RPMI8226 (cell line): Measurements from ENCODE around the gene KIF5A.

ENCODE experiments used
- DNase-seq: peaks from one replicate; pipeline ENCODE4 v3.0.0-alpha.2; 2015

KIF5A gene

DNA sequence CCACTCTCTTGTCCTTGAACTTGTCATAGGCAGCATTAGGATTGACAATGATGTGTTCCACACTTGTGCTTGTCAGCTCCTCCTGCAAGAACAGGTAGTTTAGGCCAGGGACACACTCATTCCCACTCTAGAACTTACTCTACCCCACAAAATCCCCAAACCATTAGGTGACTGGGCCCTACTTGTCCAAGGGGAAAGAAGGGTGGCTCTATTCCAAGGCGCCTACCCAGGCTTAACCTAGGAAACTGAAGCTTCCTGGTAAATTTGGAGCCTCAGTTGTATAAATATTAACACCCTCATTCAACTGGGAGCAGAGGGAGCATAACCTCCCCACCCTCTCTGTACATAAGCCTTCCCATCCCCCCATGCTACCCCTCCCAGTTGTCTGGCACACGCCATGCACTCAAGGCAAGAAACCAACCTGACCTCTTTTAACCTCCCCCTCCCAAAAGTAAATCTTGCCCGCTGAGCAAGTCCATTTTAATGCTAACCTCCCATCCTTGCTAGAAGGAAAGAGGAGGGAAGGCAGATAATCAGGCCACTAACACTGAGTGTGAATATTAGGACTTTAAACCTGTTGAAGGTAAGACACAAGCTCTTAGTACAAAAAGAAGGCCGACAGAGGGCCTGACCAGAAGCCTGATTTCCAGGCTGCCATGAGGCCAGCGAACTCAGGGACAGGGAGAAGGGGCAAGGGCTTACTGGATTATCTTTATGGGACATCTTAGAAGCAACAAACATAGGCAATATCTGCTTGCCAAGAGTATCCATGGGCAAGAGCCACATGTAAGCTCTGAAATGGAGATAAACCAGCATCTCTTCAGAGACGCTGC, 13.9 kb upstream of the KIF5A start:
- DNase-seq, result no peak

DNA sequence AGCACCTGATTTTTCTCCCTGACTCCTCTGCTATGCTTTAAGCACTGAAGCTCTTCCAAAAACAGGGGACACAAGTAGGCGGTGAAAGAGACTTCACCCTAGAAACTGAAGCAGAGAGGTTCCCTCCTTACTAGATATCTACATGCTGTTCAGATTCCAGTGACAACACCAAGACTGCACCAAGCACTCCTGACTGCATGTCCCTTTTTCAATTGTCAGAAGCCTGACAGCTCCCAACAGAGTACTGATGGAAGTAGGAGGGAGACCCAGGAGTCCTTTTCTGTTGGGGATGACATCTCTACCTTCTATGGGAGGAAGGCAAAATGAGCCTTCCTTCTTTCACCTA, 13.3 kb upstream of the KIF5A start:
- no peak for DNase-seq

DNA sequence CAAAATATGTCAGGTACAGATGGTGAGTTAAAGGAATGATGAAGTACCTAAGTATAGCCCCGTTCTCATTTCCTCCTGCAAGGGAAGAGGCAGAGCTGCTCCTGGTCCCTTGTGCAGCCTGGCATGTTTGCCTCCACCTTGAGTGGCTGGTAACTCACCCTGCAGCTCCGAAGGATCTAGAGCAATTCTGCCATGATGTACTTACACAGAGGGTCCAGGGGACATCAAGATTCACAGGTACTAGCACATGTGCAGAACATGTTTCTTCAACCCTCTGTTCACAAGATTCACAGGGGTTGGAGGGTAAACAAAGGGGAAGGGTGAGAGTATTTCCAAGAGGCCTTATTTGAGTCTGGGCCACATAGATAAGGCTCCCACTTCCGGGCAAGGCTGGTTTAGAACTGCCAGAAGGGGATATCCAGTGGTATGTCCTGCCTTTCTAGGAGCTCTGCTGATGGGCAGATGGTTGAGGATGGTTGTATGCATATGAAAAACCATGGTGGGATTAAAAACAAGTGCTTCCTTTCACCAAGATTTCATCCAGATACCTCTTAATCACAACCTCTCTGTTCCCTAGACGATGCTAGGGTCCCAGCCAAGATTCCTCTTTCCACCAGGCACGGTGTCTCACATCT, 10.6 kb upstream of the KIF5A start:
- no peak for DNase-seq

- DNase-seq, result no peak
Measured at GRCh38 chr12:57541001-57541400, 8.8 kb upstream of the KIF5A start.

GRCh38 chr12:57541717-57542116, 8.1 kb upstream of the KIF5A start:
- no peak for DNase-seq

- DNase-seq, result no peak
Measured at GRCh38 chr12:57543581-57543980, 6.3 kb upstream of the KIF5A start.

DNA sequence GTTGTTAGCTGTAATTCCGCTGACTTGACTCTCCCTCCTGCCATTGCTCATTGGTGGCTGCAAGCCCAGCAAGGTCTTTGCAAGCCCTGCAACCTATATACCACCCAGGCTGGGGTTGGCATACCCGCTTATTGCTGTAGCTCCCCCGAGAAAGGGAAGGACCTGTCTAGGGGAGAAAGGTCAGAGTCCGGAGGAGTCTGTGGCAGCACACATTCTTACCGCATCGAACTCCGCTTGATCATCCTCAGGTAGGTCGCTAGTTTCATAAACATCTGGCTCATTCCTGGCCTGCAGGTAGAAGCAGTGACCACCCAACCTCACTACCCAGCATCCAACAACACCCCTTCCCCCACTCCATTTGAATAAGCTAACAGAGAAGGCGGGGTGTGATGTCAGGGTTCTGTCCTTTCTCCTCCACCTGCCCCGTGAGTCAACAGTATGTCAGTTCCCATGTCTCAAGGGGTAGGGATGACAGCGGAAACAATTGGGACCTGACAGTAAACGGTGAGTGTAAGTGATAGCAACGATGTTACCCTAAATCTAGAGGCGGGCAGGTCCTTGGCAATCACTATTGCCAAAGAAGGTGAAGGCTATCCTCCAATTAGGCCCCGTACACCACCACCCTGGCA, 3.9 kb upstream of the KIF5A start:
- DNase-seq, result no peak

GRCh38 chr12:57546438-57547287, 3.2 kb upstream of the KIF5A start, which contains the start of gene DCTN2:
DCTN2 (minus strand) TSS chr12:57547192; CDS start chr12:57547063, 129 bp downstream.
- peak; percentile 97 for DNase-seq

DNA sequence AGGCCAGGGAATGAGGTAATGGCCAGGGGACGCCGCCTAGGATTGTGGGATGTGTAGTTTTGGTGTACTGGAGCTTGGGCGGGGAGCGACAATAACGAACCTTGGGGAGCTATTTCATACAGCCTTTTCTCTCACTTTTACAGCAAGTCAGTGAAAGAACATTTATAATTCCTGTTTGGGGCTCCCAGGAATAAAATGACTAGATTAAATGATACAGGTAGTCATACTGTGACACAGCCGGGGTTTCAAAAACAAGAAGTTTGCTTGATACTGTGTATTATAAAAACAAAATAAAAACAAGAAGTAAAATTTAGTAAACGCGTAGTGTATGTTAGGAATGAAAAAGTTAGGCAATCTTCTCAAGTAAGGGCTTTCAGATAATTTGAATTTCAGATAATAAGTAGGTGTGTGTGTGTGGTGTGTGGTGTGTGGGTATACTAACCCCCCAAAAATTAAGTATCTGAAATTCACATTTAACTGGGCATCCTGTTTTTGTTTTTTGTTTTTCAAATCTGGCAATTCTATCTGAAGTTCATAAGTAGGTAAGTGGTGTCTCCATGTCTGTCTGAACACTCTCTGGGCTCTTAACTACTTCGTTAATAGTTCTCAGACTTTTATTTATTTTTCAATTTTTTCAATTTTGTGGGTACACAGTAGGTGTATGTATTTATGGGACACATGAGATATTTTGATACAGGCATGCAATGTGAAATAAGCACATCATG, 2.4 kb upstream of the KIF5A start:
- DNase-seq, result no peak

DNA sequence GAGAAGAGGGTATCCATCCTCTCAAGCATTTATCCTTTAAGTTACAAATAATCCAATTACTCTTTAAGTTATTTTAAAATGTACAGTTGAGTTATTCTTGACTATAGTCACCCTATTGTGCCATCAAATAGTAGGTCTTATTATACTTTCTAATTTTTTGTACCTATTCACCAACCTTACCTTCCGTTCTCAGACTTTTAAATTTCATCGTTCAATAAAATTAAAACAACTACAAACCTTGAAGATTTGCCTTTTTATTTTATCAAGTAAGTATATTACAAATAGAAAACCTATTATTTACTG, 1.9 kb upstream of the KIF5A start:
- DNase-seq, result no peak

GRCh38 chr12:57548488-57548887, 1.4 kb upstream of the KIF5A start:
- DNase-seq, result no peak

DNA sequence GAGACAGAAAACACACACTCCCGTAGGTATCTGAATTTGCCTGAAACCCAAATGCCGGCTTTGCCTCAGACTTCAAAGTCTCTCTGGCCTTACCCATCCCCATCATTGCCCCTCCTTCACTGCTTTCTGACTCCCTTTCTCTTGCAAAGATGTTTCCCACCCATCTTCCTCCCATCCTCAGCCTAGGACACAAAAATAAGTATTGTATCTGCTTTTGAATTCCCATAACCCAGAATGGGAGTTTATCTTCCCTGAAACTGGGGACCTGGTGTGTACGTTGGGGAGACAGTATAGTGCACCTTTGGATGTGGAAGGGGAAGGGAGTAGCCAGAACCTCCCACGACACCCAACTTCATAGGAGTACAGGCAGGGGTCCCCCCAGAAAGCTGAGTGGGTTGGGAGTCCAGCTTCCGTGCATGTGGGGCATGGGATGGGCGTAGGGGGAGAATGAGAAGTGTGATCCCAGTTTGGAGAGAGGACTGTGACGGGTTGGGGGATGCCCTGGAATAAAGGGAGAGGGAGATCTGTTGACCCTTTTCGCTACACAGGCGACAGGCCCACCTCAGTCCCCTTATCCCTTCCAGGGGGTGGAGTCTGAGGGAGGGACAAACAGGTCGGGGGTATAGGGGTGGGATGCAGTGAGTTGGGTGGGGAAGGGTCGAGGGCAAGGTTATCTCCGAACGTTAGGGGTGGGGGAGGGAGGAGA, 488 bp upstream of the KIF5A start:
- DNase-seq, result no peak

DNA sequence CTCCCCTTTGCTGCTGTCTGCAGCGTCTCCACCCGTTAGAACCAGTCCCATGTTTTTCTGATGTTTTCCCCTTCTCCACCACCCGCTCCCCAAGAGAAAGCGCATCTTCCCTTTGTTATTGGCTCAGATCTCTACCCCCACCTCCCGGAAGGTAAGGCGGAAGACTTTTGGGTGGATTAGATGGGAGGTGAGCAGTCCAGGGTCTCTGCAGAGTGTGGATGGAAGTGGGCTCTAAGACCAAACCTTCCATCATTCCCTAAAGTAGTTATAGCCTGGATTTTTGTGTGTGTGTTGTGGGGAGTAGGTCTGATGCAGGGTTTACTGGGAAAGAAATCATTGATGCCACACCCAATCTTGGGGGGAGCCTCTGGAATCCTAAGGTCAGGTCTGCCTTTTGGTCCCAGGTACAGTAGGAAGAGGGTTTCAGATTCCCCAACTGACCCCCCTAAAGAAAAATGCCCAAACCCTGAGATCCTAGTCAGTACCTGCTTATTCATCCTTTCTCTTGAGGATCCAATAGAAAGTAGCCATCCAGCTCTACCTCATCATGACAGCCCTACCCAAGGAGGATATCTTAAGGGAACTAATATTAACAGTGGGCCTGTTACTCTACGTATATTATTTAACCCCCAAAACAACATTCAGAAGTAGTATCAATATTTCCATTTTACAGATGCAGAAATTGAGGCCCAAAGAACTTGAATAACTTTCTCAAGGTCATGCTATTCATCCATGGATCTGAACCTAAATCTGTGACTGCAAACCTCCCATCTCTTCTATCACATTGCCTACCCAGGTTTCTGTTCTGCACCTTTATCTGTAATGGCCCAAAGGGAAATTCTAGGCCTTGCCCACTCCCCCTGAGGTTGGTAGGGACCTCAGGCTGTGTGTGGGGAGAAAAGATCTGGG, 1.1 kb downstream of the KIF5A start:
- DNase-seq, result no peak

DNA sequence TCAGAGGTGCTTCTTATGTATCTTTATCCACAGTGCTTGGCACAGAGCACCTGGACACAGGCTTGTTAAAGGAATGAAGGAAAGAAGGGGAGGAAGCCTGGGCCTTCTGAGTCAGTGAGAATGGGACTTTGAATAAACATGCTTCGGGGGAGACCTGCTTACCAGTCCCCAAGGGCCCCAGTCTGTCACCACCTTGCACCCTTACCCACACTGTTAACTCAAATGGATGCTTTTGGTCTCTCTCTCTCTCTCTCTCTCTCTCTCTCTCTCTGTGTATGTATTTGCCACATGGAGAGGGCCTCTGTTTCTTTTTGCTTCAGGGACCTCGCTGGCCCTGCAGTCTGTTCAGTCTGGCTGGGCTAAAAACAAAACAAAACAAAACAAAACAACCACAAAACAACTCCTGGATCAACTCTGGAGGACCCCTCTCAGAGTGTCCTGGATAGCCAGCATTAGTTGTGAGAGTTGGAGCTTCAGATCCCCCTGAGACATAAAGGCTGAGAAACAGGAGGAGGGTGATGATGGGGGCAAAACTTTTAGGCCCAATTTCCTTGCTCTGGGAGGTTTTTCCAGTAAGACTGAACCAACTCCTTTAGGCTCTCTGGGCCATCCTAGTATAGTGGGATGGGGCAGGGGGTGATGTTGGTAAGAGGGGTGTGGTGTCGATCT, 1.9 kb downstream of the KIF5A start:
- no peak for DNase-seq

DNA sequence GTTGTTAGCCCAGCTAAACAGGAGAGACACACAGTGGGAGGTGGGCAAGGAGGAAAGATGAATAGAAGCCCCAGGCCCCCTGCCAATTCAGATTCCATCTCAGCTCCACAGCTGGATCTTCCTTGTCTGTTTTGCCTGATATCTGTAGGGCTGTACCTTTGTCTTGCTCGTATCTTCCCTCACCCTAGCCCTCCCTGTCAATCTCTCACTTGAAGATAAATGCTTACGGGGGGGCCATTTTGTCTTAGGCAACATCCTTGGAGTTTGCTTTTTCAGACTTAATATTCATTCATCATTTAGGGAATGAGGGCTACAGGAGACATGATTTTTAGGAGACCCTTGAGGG, 2.4 kb downstream of the KIF5A start:
- DNase-seq, result no peak

DNA sequence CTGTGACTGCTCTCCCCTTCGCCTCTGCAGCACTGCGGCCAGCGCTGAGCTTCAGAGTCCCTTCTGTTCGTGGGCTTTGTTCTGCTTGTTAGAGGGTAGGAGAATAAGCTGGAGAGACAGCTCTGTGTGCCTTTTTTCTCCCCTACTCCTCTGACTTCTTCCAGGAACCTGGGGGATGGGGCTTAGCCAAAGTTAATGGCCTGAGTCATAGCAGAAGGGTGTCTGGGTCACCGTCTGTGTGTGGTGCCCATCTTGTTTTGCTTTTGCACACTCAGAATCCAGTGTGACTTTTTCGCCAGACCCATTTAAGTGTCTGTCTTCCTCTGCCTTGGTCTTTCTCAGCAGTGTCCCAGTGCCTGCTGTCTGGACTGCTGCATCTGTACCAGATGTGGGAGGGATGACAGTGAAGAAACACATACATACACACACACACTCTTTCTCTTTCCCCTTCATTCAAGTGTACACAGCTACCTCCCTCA, 3.0 kb downstream of the KIF5A start:
- no peak for DNase-seq

DNA sequence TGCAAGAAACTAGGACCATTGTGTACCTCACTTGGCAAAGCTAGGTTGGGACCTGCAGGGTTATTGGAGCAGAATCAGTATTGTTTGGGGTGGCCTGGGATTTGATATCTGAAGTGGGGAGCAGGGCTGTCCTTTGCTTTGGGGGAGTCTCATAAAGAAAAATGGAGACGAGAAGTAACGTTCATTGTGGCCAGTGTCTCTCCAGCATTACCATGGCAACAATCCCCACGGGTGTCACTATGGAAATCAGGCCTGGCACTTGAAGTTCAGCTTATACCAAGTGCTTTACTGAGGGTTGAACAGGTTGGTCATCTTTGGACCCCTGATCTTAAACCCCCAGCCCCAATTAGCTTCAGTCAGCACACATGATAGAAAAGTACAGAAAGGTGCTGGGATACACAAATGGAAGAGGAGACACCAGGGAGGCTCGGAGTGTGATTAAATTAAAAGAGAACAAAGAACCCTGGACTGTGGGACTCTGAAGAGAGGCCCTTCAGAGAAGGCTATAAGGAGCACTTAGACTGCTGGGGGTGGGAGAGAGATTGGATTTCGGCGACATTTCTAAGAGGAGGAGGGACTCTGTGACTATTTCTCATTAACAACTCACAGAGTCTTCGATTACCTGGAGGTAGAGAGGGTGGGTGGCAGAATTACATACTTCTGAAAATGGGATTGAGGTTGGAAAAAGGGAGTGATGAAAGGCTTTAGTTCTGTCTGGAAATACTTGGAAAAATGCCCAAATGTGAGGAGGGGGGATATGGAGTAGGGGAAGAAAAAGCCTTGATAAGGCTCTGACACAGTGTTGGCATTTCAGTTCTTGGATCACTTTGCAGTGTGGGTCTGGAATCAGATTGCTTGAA, 3.7 kb downstream of the KIF5A start:
- no peak for DNase-seq

- DNase-seq, result no peak
Measured at GRCh38 chr12:57554453-57554852, 4.6 kb downstream of the KIF5A start.

DNA sequence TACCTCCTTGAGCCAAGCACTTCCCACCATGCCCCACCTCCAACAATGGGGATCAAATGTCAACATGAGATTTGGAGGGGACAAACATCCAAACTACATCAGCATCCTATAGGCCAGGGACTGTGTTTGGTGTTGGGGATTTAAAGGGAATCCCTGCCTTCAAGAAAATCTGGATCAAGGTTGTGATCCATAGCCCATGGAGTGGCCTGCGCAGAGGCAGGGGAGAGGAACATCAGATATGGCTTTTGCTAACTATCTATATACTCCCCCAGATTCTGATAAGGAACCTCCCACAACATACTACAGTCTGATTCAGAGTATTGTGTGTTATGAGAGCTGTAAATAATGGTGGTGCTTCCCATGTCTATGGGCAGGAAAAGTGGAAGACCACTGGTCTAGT, 5.1 kb downstream of the KIF5A start:
- DNase-seq, result no peak
